HepG2 (cell line): ENCODE results near the gene MAPK8. TPM values are rescaled to one million over a fixed set of nuclear protein-coding genes. Genes with fewer than 3 reads are reported as not detected.
A peak's percentile ranks its signal among the peaks of the same experiment; 100 is the strongest.

ENCODE experiments used
- ATAC-seq: fragments of 200-7000 bp; cut with Tn5 transposase; 3 replicates; pipeline ENCODE4 v1.9.1; 2020; ENCODE audit warnings: mild to moderate bottlenecking, moderate library complexity
- BruUV-seq: library from RNA; stranded (reverse); fragments of 400-500 nt; replicated peaks from 2 replicates; lab custom pipeline; 2021; lab: Mats Ljungman, UMichigan
- CTCF ChIA-PET: fragments of 300-600 bp; formaldehyde crosslinking; extraction: SDS; loops from one replicate; lab custom pipeline; 2021; ENCODE audit warnings: low total read pairs, inconsistent platforms, low intra/inter-chr PET ratio; lab: Yijun Ruan, JAX
- POLR2A ChIA-PET: fragments of 350-600 bp; sonication (Branson Sonifier 250); formaldehyde crosslinking; loops from one replicate; lab custom pipeline; 2020; ENCODE audit warnings: antibody characterized with exemption, inconsistent platforms; lab: Yijun Ruan, JAX
- DNase-seq: peaks from one replicate; pipeline ENCODE4 v3.0.0-alpha.2; 2015; ENCODE audit warnings: low spot score
- FAIRE-seq: peaks from 3 replicates; lab custom pipeline; 2011; peaks lifted over from hg19 to GRCh38; lab: Jason Lieb, UNC
- H2AFZ ChIP-seq: one replicate; pipeline ENCODE4 v1.6.1; 2011; ENCODE audit warnings: low read length, inconsistent platforms
- H3K27ac ChIP-seq: fragments of 300-600 bp; 3 replicates; pipeline ENCODE4 v1.8.0; 2011; ENCODE audit warnings: mixed run types, mild to moderate bottlenecking, mixed read lengths, low read length, inconsistent platforms; ENCODE audit not compliant: insufficient read depth; ENCODE audit errors: extremely low read length
- H3K27me3 ChIP-seq, 2 experiments: fragments of 200-600 bp in 1 of 2; 2 replicates in 1 of 2; 3 replicates in 1 of 2; pipeline versions ENCODE4 v1.6.0 to v1.8.0; 2011; ENCODE audit warnings: low read length in 2 of 2, mild to moderate bottlenecking in 2 of 2, moderate library complexity in 2 of 2, inconsistent platforms in 1 of 2; ENCODE audit not compliant: insufficient read depth in 2 of 2, control insufficient read depth in 1 of 2
- H3K36me3 ChIP-seq, 2 experiments: fragments of 200-600 bp in 1 of 2; replicated peaks in 1 of 2; 2 replicates in 1 of 2; 3 replicates in 1 of 2; pipeline versions ENCODE4 v1.5.1 to v1.8.0; 2011; ENCODE audit warnings: low read length in 2 of 2, inconsistent platforms in 1 of 2; ENCODE audit not compliant: insufficient read depth in 2 of 2, control insufficient read depth in 1 of 2
- H3K4me1 ChIP-seq: 2 replicates; pipeline ENCODE4 v1.5.1; 2012; ENCODE audit warnings: low read length, inconsistent platforms; ENCODE audit not compliant: insufficient read depth
- H3K4me2 ChIP-seq: 2 replicates; pipeline ENCODE4 v1.6.0; 2011; ENCODE audit warnings: low read depth, low read length, inconsistent platforms
- H3K4me3 ChIP-seq, 3 experiments: fragments of 200-600 bp in 1 of 3; sonication (generic), shearing (Covaris generic) in 1 of 3; replicated peaks in 1 of 3; 2 replicates each; pipeline ENCODE4 v1.5.1; 2011 to 2016; ENCODE audit warnings: low read length in 3 of 3, inconsistent platforms in 2 of 3, low read depth in 2 of 3, mild to moderate bottlenecking in 2 of 3, control low read depth in 1 of 3, mixed read lengths in 1 of 3; ENCODE audit not compliant: insufficient read depth in 1 of 3
- H3K79me2 ChIP-seq: one replicate; pipeline ENCODE4 v1.6.1; 2011; ENCODE audit warnings: low read length, inconsistent platforms; ENCODE audit not compliant: insufficient read depth
- H3K9ac ChIP-seq: 2 replicates; pipeline ENCODE4 v1.6.0; 2011; ENCODE audit warnings: mild to moderate bottlenecking, low read depth, low read length, inconsistent platforms; ENCODE audit not compliant: insufficient read depth
- H3K9me3 ChIP-seq: 2 replicates; pipeline ENCODE4 v1.5.1; 2012; ENCODE audit warnings: mild to moderate bottlenecking, low read length
- H4K20me1 ChIP-seq: 2 replicates; pipeline ENCODE4 v1.6.0; 2011; ENCODE audit warnings: inconsistent platforms, mild to moderate bottlenecking, low read length, moderate library complexity; ENCODE audit not compliant: insufficient read depth
- BCL6 ChIP-seq: IDR thresholded peaks from 2 replicates; pipeline ENCODE4 v1.6.1; 2016; ENCODE audit warnings: missing genetic modification reagents, missing compliant biosample characterization
- ONECUT2 ChIP-seq: sonication (generic); formaldehyde crosslinking; IDR thresholded peaks from 2 replicates; pipeline ENCODE4 v1.4.0; 2020; ENCODE audit warnings: missing genetic modification reagents
- PAXIP1 ChIP-seq: sonication (generic); formaldehyde crosslinking; conservative IDR thresholded peaks from 2 replicates; pipeline ENCODE4 v1.4.0; 2020; ENCODE audit warnings: mild to moderate bottlenecking, missing genetic modification reagents, moderate library complexity
- TRIM24 ChIP-seq: sonication (generic); formaldehyde crosslinking; IDR thresholded peaks from 2 replicates; pipeline ENCODE4 v1.8.0; 2022; ENCODE audit warnings: mild to moderate bottlenecking, missing genetic modification reagents
- ZEB1 ChIP-seq: IDR thresholded peaks from 2 replicates; pipeline ENCODE4 v1.6.1; 2012; ENCODE audit warnings: mild to moderate bottlenecking, low read depth, inconsistent platforms; ENCODE audit not compliant: insufficient replicate concordance
- ZNF7 ChIP-seq: IDR thresholded peaks from 2 replicates; pipeline ENCODE4 v1.6.1; 2016; ENCODE audit warnings: missing biosample characterization, missing genetic modification reagents
- WGBS: methylation state at CpG from one replicate; pipeline ENCODE4 v1.1.6; 2017; ENCODE audit warnings: low lambda C conversion rate; 5-methylcytosine and 5-hydroxymethylcytosine counted together
- in situ Hi-C: cut with HindIII; loops from 2 replicates; pipeline ENCODE4 v1.10.0; 2017; ENCODE audit warnings: low pct_unique_long_range_greater_than_20kb; ENCODE audit not compliant: extremely low pct_ligation_motif_present
- intact Hi-C: fragments of 100-400 bp; cut with micrococcal nuclease; formaldehyde crosslinking; loops from one replicate; pipeline ENCODE4 v1.10.0; 2022; ENCODE audit not compliant: unreplicated experiment
- polyA plus RNA-seq, 8 experiments: library from polyadenylated mRNA; depleted of rRNA in 3 of 8; stranded (reverse) in 7 of 8; unstranded in 1 of 8; fragments of >200 nt; fragmentation: Illumina TruSeq in 4 of 8; extraction: Trizol in 4 of 8; gene quantifications; 2 replicates each; pipeline versions ENCODE4 v1.2.1 to v1.2.3, GENCODE V29; 2011 to 2016; ENCODE audit warnings: low read depth in 4 of 8, missing spikeins in 1 of 8, mixed read lengths in 1 of 8; ENCODE audit not compliant: insufficient read depth in 1 of 8
- total RNA-seq, 5 experiments: library from RNA; depleted of rRNA; stranded (reverse); fragments of >200 nt; fragmentation: Illumina TruSeq; extraction: Trizol; gene quantifications; 2 replicates each; pipeline ENCODE4 v1.2.3, GENCODE V29; 2016; ENCODE audit warnings: low read depth in 1 of 5
- TF ChIP-seq, protein P1 (sequence below): sonication (generic); formaldehyde crosslinking; IDR thresholded peaks from 2 replicates; pipeline ENCODE4 v1.4.0; 2020; ENCODE audit warnings: missing genetic modification reagents
- TF ChIP-seq, protein P2 (sequence below): sonication (generic); formaldehyde crosslinking; IDR thresholded peaks from 2 replicates; pipeline ENCODE4 v1.8.1; 2023; ENCODE audit warnings: missing genetic modification reagents, inconsistent platforms, borderline replicate concordance
- TF ChIP-seq, protein P3 (sequence below): IDR thresholded peaks from 2 replicates; pipeline ENCODE4 v1.6.1; 2012; ENCODE audit warnings: low read depth, low read length, improper control_type of control experiment

MAPK8 gene
- total and polyA plus RNA-seq, 2 of the 13 experiments (the other 11 are each of a cell fraction or from before 2014, with no cell fraction given) = 41.6 to 47.3 TPM

DNA sequence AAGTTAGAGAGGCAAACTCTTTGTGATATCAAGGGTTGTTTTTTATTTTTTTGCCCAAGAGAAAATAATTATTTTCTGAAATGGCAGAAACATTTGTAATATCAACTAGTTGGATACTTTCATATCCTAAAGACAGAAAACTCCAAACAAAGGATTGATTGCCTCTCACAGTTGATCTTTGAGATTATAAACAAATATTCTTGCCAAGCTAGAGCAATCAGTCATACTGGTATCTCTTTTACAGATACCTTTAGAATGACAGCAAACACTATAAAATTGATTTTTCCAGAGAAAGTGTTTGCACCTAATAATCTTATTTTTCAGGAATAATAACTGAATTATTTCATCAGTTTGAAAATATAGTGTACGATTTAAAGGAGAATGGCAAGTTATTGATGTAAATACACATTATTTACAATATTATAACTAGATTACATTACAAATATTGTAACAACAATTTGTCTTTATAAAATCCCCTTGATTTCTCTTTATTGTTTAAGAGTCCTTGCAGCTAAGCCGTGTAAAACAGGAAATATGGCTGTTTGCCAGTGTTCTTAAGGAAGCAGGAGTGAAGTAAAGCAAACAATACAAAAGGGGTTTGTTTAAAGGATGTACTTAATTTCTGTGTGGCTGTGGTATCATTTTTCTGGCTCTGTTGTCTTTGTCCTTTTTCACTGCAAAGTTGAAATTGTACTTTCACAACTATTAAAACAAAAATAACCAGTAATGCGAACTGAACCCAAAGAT lies 58.4 kb downstream of the MAPK8 start:
- no peak overlapping the region for H3K27ac ChIP-seq
- H3K4me3 ChIP-seq = no peak overlapping the region; a peak in 1 of 6 replicates
- no peaks in the 10 kb centered on the region for H4K20me1 ChIP-seq
- H3K4me1 ChIP-seq = peaks cover 21% of the 10 kb centered on the region
- ChIA-PET CTCF (interaction anchor here (1.9 to 3.9 kb wide), 3 partner anchors 141 to 291 kb away, joined by 10 to 46 read pairs (median 20); no protein-coding TSS in a partner anchor), POLR2A (no interaction called here)
- no peak overlapping the region for H3K9ac ChIP-seq
- no peak for FAIRE-seq
- in situ Hi-C loops (loop anchor here (5.0 to 25.0 kb wide), 3 partner anchors 82 to 297 kb away; no protein-coding TSS in a partner anchor), intact Hi-C loops (loop anchor here (2.0 to 10.0 kb wide), 3 partner anchors 20 to 292 kb away; no protein-coding TSS in a partner anchor)
- H3K27me3 ChIP-seq = no peaks in the 10 kb centered on the region
- no peaks in the 10 kb centered on the region for H3K79me2 ChIP-seq
- 51% methylated on average over 3 of the region's 3 CpGs for WGBS
- H3K4me2 ChIP-seq = no peak overlapping the region
- no peaks in the 10 kb centered on the region for H3K36me3 ChIP-seq
- H2AFZ ChIP-seq = no peak overlapping the region
- no peak for ATAC-seq
- no peaks in the 10 kb centered on the region for H3K9me3 ChIP-seq
- peak; percentile 30; the same call in 1 of the 2 replicates for TF ChIP-seq ONECUT2
- no peak for TF ChIP-seq ZNF7 (CRISPR knock-in tag)
- no peak for TF ChIP-seq TRIM24
- TF ChIP-seq, protein P1, sequence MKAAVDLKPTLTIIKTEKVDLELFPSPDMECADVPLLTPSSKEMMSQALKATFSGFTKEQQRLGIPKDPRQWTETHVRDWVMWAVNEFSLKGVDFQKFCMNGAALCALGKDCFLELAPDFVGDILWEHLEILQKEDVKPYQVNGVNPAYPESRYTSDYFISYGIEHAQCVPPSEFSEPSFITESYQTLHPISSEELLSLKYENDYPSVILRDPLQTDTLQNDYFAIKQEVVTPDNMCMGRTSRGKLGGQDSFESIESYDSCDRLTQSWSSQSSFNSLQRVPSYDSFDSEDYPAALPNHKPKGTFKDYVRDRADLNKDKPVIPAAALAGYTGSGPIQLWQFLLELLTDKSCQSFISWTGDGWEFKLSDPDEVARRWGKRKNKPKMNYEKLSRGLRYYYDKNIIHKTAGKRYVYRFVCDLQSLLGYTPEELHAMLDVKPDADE (CRISPR knock-in tag) = no peak
- TF ChIP-seq BCL6 = peak; percentile 16; the same call in 1 of the 2 replicates
- TF ChIP-seq, protein P2, sequence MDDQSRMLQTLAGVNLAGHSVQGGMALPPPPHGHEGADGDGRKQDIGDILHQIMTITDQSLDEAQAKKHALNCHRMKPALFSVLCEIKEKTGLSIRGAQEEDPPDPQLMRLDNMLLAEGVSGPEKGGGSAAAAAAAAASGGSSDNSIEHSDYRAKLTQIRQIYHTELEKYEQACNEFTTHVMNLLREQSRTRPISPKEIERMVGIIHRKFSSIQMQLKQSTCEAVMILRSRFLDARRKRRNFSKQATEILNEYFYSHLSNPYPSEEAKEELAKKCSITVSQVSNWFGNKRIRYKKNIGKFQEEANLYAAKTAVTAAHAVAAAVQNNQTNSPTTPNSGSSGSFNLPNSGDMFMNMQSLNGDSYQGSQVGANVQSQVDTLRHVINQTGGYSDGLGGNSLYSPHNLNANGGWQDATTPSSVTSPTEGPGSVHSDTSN = no peak
- TF ChIP-seq ZEB1 = no peak
- TF ChIP-seq, protein P3, sequence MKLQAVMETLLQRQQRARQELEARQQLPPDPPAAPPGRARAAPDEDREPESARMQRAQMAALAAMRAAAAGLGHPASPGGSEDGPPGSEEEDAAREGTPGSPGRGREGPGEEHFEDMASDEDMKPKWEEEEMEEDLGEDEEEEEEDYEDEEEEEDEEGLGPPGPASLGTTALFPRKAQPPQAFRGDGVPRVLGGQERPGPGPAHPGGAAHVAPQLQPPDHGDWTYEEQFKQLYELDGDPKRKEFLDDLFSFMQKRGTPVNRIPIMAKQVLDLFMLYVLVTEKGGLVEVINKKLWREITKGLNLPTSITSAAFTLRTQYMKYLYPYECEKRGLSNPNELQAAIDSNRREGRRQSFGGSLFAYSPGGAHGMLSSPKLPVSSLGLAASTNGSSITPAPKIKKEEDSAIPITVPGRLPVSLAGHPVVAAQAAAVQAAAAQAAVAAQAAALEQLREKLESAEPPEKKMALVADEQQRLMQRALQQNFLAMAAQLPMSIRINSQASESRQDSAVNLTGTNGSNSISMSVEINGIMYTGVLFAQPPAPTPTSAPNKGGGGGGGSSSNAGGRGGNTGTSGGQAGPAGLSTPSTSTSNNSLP = peak; percentile 50; the same call in 1 of the 2 replicates
- 0 out of 2 replicates have a peak, but pooled peaks have one; percentile 17 for TF ChIP-seq PAXIP1 (CRISPR knock-in tag)
- TF ChIP-seq, all 625 proteins: peak for 4
- no TSS peak for BruUV-seq
- peak; percentile 20 for DNase-seq
